Skeletal muscle satellite cell (primary cell): ENCODE measurements around the gene MEGF6. TPM values are rescaled to one million over a fixed set of nuclear protein-coding genes. Genes with fewer than 3 reads are reported as not detected.

Experiments
- H3K27me3 ChIP-seq: 2 replicates; pipeline ENCODE4 v1.7.0; 2013; ENCODE audit warnings: low read length; ENCODE audit not compliant: control insufficient read depth, insufficient read depth
- H3K36me3 ChIP-seq: 2 replicates; pipeline ENCODE4 v1.7.0; 2013; ENCODE audit warnings: mild to moderate bottlenecking, control low read depth, low read length; ENCODE audit not compliant: insufficient read depth
- H3K4me1 ChIP-seq: 2 replicates; pipeline ENCODE4 v1.7.0; 2013; ENCODE audit warnings: low read length; ENCODE audit not compliant: control insufficient read depth, insufficient read depth
- H3K4me2 ChIP-seq: 2 replicates; pipeline ENCODE4 v1.7.0; 2013; ENCODE audit warnings: mild to moderate bottlenecking, low read length
- H3K4me3 ChIP-seq: 2 replicates; pipeline ENCODE4 v1.7.0; 2013; ENCODE audit warnings: low read length
- H3K9ac ChIP-seq: 2 replicates; pipeline ENCODE4 v1.7.0; 2013; ENCODE audit warnings: mild to moderate bottlenecking, low read depth, low read length, moderate library complexity
- H3K9me3 ChIP-seq: replicated peaks from 2 replicates; pipeline ENCODE4 v1.7.0; 2013; ENCODE audit warnings: mild to moderate bottlenecking, control low read depth, low read length
- total RNA-seq: library from RNA; depleted of rRNA; stranded (reverse); fragments of >200 nt; gene quantifications from 2 replicates; pipeline ENCODE4 v1.2.3, GENCODE V29; 2012; rRNA removed

MEGF6 gene, protein sequence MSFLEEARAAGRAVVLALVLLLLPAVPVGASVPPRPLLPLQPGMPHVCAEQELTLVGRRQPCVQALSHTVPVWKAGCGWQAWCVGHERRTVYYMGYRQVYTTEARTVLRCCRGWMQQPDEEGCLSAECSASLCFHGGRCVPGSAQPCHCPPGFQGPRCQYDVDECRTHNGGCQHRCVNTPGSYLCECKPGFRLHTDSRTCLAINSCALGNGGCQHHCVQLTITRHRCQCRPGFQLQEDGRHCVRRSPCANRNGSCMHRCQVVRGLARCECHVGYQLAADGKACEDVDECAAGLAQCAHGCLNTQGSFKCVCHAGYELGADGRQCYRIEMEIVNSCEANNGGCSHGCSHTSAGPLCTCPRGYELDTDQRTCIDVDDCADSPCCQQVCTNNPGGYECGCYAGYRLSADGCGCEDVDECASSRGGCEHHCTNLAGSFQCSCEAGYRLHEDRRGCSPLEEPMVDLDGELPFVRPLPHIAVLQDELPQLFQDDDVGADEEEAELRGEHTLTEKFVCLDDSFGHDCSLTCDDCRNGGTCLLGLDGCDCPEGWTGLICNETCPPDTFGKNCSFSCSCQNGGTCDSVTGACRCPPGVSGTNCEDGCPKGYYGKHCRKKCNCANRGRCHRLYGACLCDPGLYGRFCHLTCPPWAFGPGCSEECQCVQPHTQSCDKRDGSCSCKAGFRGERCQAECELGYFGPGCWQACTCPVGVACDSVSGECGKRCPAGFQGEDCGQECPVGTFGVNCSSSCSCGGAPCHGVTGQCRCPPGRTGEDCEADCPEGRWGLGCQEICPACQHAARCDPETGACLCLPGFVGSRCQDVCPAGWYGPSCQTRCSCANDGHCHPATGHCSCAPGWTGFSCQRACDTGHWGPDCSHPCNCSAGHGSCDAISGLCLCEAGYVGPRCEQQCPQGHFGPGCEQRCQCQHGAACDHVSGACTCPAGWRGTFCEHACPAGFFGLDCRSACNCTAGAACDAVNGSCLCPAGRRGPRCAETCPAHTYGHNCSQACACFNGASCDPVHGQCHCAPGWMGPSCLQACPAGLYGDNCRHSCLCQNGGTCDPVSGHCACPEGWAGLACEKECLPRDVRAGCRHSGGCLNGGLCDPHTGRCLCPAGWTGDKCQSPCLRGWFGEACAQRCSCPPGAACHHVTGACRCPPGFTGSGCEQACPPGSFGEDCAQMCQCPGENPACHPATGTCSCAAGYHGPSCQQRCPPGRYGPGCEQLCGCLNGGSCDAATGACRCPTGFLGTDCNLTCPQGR (N-terminal part only)
- total RNA-seq = 0.25 and 1.3 TPM in 2 replicates

DNA sequence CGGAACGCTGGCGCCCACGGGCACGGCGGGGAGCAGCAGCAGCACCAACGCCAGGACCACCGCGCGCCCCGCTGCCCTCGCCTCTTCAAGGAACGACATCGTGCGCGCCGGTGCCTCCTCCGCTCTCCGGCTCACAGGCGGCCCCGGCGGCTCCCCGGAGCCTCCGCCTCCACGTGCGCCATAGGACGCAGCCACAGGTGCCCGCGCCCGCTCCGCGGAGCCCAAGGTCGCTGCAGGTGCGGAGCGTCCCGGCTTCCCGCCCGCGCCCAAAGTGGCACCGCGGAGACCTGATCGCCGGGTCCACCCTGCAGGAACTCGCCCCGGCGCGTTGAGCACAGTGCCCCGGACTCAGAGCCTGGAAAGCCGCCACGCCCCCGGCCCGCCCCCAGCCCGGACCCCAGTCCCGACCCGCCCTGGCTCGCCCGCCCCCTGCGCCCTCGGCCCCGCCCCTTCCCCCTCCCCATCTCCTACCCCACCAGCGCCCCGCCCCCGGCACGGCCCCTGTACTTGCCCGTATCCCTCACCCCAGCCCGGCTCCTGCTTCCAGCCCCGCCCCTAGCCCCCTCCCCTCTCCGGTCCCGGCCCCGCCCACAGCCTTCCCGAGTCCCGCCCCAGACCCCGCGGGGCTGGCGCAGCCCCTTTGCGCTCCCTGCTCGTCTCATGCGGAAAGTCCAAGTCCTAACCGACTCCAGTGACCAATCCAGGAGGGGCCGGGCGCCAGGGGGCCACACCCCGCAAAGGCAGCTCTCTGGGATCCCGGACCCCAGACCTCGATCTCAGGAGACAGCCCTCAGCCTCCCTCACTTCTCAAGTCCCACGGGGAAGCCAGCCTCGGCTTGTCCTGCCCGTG lies at the start of gene MEGF6:
Gene MEGF6 (minus strand): TSS at position 339 of the 850 bp plus-strand sequence. CDS start 240 bp downstream, at position 99.
- Histone ChIP-seq H3K4me1 (peaks cover 7% of the 10 kb centered on the region), H3K9ac (no peak within 1 kb of the TSS), H3K27me3 (peaks cover 56% of the 10 kb centered on the region), H3K9me3 (no peaks in the 10 kb centered on the region), H3K36me3 (no peaks in the 10 kb centered on the region), H3K4me2 (peak within 1 kb of the TSS; percentile 37), H3K4me3 (no peak within 1 kb of the TSS)

DNA sequence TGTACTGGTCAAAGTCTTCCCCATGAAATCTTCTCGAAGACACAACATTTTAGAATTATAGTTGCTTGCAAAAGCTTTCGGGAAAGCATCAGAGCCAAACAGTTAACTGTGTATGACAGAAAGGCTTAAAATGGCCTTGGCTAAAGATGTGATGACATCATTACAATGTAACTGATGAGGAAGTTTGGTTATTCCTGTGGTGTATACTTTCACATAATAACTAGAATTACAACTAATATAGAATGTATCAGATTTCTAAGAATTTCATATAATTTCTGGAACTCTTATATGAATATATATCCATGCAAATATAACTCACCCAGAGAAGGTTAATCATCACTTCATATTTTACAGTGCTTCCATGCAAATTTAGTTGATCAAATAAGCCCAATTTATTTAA lies 49.4 kb upstream of the MEGF6 start:
- H3K27me3 ChIP-seq = peaks cover 29% of the 10 kb centered on the region
- H3K4me3 ChIP-seq = no peak overlapping the region
- H3K4me1 ChIP-seq = no peaks in the 10 kb centered on the region
- no peak overlapping the region for H3K9ac ChIP-seq
- H3K9me3 ChIP-seq = no peaks in the 10 kb centered on the region
- no peaks in the 10 kb centered on the region for H3K36me3 ChIP-seq
- H3K4me2 ChIP-seq = no peak overlapping the region

DNA sequence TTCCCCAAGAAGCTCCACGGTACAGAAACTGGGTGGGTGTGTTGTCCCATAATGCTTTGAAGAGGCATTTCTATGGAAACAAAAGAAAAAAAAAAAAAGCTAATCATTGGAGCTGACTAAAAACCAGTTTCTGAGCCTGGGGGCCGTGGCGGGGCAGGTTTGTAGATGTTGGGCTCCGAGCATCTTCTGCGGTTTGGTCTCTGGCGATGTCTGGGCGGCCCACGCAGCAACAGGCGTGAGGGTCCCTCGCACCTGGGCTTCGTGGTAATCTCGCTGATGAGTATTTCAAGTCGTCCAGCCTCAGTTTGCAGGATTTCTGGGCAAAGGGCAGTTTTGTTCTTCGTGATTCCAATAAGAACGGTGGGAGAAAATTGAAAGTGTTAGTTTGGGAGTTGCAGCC lies 47.8 kb upstream of the MEGF6 start:
- no peak overlapping the region for H3K9ac ChIP-seq
- no peaks in the 10 kb centered on the region for H3K9me3 ChIP-seq
- no peaks in the 10 kb centered on the region for H3K4me1 ChIP-seq
- no peak overlapping the region for H3K4me3 ChIP-seq
- H3K4me2 ChIP-seq = no peak overlapping the region
- no peaks in the 10 kb centered on the region for H3K36me3 ChIP-seq
- peaks cover 41% of the 10 kb centered on the region for H3K27me3 ChIP-seq

DNA sequence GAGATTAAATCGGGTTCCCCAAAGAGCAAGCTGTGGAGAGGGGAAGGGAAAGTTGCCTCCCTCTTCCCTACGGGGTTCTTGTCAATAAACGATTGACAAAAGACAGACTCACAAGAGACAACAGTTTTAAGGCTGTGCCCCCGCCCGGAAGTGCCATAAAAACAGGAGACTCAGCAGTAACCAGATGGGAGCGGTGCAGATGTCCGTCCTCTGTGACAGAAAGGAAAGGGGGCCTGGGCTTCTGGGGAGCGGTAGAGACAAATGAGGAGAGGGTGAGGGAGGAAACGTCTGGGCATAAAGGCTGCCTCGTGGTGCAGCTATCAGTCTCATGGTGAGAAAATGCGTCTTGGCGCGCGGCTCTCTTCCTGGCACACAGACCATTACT lies 46.9 kb upstream of the MEGF6 start:
- peaks cover 49% of the 10 kb centered on the region for H3K27me3 ChIP-seq
- H3K4me3 ChIP-seq = no peak overlapping the region
- no peaks in the 10 kb centered on the region for H3K4me1 ChIP-seq
- no peaks in the 10 kb centered on the region for H3K36me3 ChIP-seq
- no peak overlapping the region for H3K9ac ChIP-seq
- H3K9me3 ChIP-seq = no peaks in the 10 kb centered on the region
- H3K4me2 ChIP-seq = no peak overlapping the region

DNA sequence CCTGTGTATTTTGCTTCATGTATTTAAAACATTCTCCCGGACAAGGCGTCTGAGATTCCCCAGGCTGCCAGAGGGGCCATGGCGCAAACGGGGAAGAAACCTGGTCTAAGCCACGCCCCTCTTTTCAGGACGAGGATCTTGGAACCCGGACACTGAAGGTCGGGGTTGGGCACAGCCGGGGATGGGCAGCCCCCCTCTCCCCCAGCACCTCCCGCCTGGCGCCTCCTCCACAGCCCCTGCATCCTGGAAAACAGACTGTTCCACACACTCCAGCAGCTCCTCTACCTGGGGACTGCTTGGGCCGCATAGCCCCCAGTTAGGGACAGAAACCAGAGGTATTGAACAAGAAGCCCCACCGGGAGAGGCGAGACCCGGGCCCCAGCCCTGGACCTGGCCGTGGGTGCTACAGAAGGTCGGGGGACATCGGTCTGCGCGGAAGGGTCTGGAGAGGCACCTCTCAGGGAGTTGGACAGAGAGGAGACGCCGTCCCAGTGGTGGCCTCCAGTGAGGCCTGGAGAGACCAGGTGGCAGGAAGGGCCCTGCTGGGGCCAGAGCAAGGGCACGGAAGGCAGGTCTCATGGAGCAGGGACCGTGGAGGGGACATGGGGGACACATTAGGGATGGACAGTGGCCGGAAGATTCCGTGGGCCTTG lies 46.4 kb upstream of the MEGF6 start:
- Histone ChIP-seq H3K27me3 (peaks cover 54% of the 10 kb centered on the region), H3K4me3 (no peak overlapping the region), H3K4me1 (no peaks in the 10 kb centered on the region), H3K4me2 (no peak overlapping the region), H3K9me3 (no peaks in the 10 kb centered on the region), H3K36me3 (no peaks in the 10 kb centered on the region), H3K9ac (no peak overlapping the region)

DNA sequence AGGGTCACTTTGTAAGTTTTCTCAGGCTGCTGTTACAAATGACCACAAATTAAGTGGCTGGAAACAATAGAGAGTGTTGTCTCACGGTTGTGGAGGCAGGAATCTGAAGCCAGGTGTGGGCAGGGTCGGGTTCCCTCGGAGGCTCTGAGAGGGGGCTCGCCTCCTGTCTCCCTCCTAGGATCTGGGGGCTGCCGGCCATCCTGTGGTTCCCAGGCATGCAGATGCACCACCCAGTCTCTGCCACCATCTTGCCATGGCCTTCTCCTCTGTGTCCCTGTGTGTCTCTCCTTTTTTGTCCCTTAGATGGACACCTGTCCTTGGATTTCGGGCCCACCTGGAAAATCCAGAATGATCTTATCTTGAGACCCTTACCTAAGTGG lies 45.8 kb upstream of the MEGF6 start:
- Histone ChIP-seq H3K9ac (no peak overlapping the region), H3K4me1 (no peaks in the 10 kb centered on the region), H3K36me3 (no peaks in the 10 kb centered on the region), H3K27me3 (peaks cover 59% of the 10 kb centered on the region), H3K9me3 (no peaks in the 10 kb centered on the region), H3K4me2 (no peak overlapping the region), H3K4me3 (no peak overlapping the region)

DNA sequence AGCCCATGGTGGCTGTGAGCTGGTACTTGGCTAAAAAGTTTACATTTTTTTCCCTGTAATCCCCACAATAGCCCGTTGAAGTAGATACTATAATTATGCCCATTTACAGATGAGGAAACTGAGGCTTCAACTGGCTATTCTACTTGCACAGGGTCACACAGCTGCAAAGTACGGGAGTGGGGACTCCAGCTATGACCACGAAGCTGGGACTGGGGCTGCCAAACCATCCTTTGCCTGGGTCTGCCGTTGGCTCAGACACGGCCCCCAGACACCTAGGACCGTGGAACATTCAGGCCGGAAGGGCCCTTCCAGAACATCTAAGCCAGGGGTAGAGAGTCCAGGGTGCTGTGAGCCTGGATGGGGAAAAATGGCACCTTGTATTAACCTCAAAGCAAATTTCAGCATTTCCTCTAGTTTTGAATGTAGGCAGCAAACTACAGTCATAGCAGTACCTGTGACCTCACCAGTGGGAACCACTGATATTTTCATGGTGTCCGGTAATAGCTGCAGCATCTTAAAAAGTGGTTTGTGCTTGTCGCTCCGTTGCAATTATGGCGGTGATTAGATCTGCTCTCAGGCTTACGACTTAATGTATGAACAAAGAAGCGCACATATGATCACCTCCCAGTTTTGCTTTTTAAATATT lies 45.3 kb upstream of the MEGF6 start:
- no peaks in the 10 kb centered on the region for H3K9me3 ChIP-seq
- H3K4me3 ChIP-seq = no peak overlapping the region
- H3K4me2 ChIP-seq = no peak overlapping the region
- H3K36me3 ChIP-seq = no peaks in the 10 kb centered on the region
- H3K4me1 ChIP-seq = no peaks in the 10 kb centered on the region
- peaks cover 64% of the 10 kb centered on the region for H3K27me3 ChIP-seq
- no peak overlapping the region for H3K9ac ChIP-seq

DNA sequence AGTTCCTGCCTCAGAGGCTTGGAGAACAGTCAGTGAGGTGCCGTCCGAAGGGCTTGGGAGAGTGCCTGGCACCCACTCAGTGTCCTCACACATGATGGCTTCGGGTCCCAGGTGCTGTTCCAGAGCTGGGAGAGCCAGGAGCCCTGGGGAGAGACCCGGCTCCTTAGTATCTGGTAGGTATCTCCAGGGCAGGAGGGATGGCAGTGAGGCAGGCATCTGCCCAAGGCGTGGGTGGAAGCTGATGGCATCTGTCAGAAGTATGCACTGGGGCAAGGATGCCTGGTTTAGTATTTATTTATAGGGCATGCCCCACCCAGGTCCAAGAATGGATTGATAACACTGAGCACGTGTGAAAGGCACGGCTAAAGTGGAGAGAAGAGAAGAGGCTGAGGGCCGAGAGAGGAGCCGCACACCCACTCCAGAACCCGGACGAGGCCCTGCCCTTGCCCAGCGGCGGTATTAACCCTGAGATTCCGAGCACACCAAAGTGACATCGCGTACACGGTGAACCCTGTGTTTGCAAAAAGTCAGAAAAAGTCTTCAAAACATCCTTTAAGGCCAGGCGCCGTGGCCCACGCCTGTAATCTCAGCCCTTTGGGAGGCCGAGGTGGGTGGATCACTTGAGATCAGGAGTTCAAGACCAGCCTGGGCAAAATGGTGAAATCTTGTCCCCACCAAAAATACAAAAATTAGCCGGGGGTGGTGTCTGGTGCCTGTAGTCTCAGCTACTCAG lies 43.4 kb upstream of the MEGF6 start:
- no peak overlapping the region for H3K4me3 ChIP-seq
- H3K4me2 ChIP-seq = no peak overlapping the region
- no peak overlapping the region for H3K9ac ChIP-seq
- no peaks in the 10 kb centered on the region for H3K4me1 ChIP-seq
- H3K9me3 ChIP-seq = no peaks in the 10 kb centered on the region
- H3K36me3 ChIP-seq = no peaks in the 10 kb centered on the region
- peaks cover 67% of the 10 kb centered on the region for H3K27me3 ChIP-seq

DNA sequence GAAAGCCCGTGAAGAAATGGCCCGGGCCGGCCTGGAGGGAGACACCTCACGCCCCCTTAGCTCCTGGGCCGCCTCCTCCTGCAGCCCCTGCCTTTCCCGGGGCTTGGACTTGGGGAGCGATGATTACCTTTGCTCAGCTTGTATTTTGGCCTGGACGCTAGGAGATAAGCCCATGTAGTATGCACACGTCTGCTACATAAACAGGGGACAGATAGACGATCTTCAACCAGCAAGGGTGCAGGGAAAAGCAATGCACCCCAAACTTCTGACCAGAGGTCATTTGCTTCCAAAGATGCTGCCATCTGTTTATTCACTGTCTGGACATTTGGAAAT lies 41.9 kb upstream of the MEGF6 start:
- no peak overlapping the region for H3K9ac ChIP-seq
- H3K4me2 ChIP-seq = no peak overlapping the region
- H3K4me1 ChIP-seq = peaks cover 6% of the 10 kb centered on the region
- no peak overlapping the region for H3K4me3 ChIP-seq
- peaks cover 67% of the 10 kb centered on the region for H3K27me3 ChIP-seq
- H3K9me3 ChIP-seq = no peaks in the 10 kb centered on the region
- no peaks in the 10 kb centered on the region for H3K36me3 ChIP-seq
